ENCODE measurements around the gene IFIT5.
A peak's percentile ranks its signal among the peaks of the same experiment; 100 is the strongest.
"Not testable (repeated sequence)": the region's sequence is repeated elsewhere in the genome, so short reads cannot be mapped to it uniquely, and the experiment has no call there.

IFIT5 gene

GRCh38 chr10:89414146-89414878, at the start of gene IFIT5:
Gene IFIT5, plus strand, starts transcription at chr10:89414568. Its CDS starts 231 bp downstream, at chr10:89414799.
- DNase-seq = peak; percentile 66

GRCh38 chr10:89367529-89367928, 46.8 kb upstream of the IFIT5 start:
- no peak for DNase-seq

- DNase-seq = no peak
Observed at GRCh38 chr10:89368129-89368528, 46.2 kb upstream of the IFIT5 start.

- DNase-seq = no peak
Observed at GRCh38 chr10:89369156-89370105, 44.9 kb upstream of the IFIT5 start.

- no peak for DNase-seq
Observed at GRCh38 chr10:89371079-89371478, 43.3 kb upstream of the IFIT5 start.

GRCh38 chr10:89371987-89372386, 42.4 kb upstream of the IFIT5 start:
- DNase-seq = no peak

GRCh38 chr10:89373916-89374711, 40.3 kb upstream of the IFIT5 start:
- no peak for DNase-seq

GRCh38 chr10:89374713-89375141, 39.6 kb upstream of the IFIT5 start:
- DNase-seq = no peak

GRCh38 chr10:89377705-89378637, 36.4 kb upstream of the IFIT5 start, which contains the start of gene IFIT1B:
Gene IFIT1B, plus strand, starts transcription at chr10:89378056. Its CDS starts 80 bp downstream, at chr10:89378136.
- no peak for DNase-seq

GRCh38 chr10:89379103-89379502, 35.3 kb upstream of the IFIT5 start:
- no peak for DNase-seq

GRCh38 chr10:89382757-89383156, 31.6 kb upstream of the IFIT5 start:
- no peak for DNase-seq

GRCh38 chr10:89384474-89385340, 29.7 kb upstream of the IFIT5 start:
- no peak for DNase-seq

- DNase-seq = no peak
Observed at GRCh38 chr10:89388806-89389205, 25.6 kb upstream of the IFIT5 start.

- DNase-seq = no peak
Observed at GRCh38 chr10:89389254-89389653, 25.1 kb upstream of the IFIT5 start.

- DNase-seq = no peak
Observed at GRCh38 chr10:89390476-89391225, 23.7 kb upstream of the IFIT5 start.

GRCh38 chr10:89391226-89391576, 23.2 kb upstream of the IFIT5 start:
- DNase-seq = not testable (repeated sequence)

- no peak for DNase-seq
Observed at GRCh38 chr10:89391907-89392756, 22.2 kb upstream of the IFIT5 start, which contains the start of gene IFIT1. Gene IFIT1, plus strand, starts transcription at chr10:89392623. Its CDS starts 90 bp downstream, at chr10:89392713.

GRCh38 chr10:89392974-89393373, 21.4 kb upstream of the IFIT5 start:
- no peak for DNase-seq

GRCh38 chr10:89393898-89394297, 20.5 kb upstream of the IFIT5 start:
- no peak for DNase-seq
